H1 (cell line): ENCODE measurements around the gene TUBGCP4. TPM values are rescaled to one million over a fixed set of nuclear protein-coding genes. Genes with fewer than 3 reads are reported as not detected.

ENCODE experiments used
- CTCF ChIA-PET: fragments of 300-600 bp; sonication (Branson Sonifier 250); formaldehyde crosslinking; loops from one replicate; lab custom pipeline; 2021; ENCODE audit not compliant: partially characterized antibody; lab: Charles Lee
- POLR2A ChIA-PET: fragments of 300-600 bp; sonication (Branson Sonifier 250); formaldehyde crosslinking; loops from one replicate; lab custom pipeline; 2021; ENCODE audit warnings: inconsistent platforms; ENCODE audit not compliant: partially characterized antibody; lab: Charles Lee
- DNase-seq, 2 experiments: peaks; one replicate each; pipeline versions ENCODE4 v3.0.0 to v3.0.0-alpha.2; 2010 to 2022; ENCODE audit warnings: low spot score in 2 of 2, low read depth in 1 of 2, mixed read lengths in 1 of 2
- FAIRE-seq: peaks from 2 replicates; lab custom pipeline; 2011; peaks lifted over from hg19 to GRCh38; lab: Jason Lieb, UNC
- H2AFZ ChIP-seq: 2 replicates; pipeline ENCODE4 v1.8.1; 2012; ENCODE audit warnings: low read length, inconsistent platforms
- H2AK5ac ChIP-seq: 2 replicates; pipeline ENCODE4 v1.6.1; 2013; ENCODE audit warnings: low read depth, low read length
- H2BK120ac ChIP-seq: replicated peaks from 2 replicates; pipeline ENCODE3; 2013; ENCODE audit warnings: low read depth, low read length, inconsistent platforms
- H2BK12ac ChIP-seq: 2 replicates; pipeline ENCODE4 v1.6.1; 2013; ENCODE audit warnings: low read depth, low read length
- H2BK15ac ChIP-seq: 2 replicates; pipeline ENCODE4 v1.6.1; 2013; ENCODE audit warnings: low read length
- H2BK20ac ChIP-seq: 2 replicates; pipeline ENCODE4 v1.6.1; 2013; ENCODE audit warnings: low read length
- H2BK5ac ChIP-seq: 2 replicates; pipeline ENCODE4 v1.6.1; 2013; ENCODE audit warnings: low read depth, low read length
- H3K14ac ChIP-seq: 2 replicates; pipeline ENCODE4 v1.6.1; 2013; ENCODE audit warnings: inconsistent platforms; ENCODE audit not compliant: insufficient read length
- H3K18ac ChIP-seq: 2 replicates; pipeline ENCODE4 v1.6.1; 2013; ENCODE audit warnings: low read length; ENCODE audit errors: extremely low read depth
- H3K23ac ChIP-seq: 2 replicates; pipeline ENCODE4 v1.6.1; 2013; ENCODE audit warnings: inconsistent platforms; ENCODE audit not compliant: insufficient read length
- H3K23me2 ChIP-seq: 2 replicates; pipeline ENCODE4 v1.6.1; 2013; ENCODE audit warnings: low read depth, low read length
- H3K27ac ChIP-seq: 2 replicates; pipeline ENCODE4 v1.6.1; 2011; ENCODE audit warnings: low read depth, low read length, inconsistent platforms
- H3K27me3 ChIP-seq, 4 experiments: replicated peaks in 1 of 4; 1 replicate in 1 of 4; 2 replicates in 3 of 4; pipeline versions ENCODE4 v1.6.1 to v1.8.1; 2011 to 2013; ENCODE audit warnings: low read length in 3 of 4, mild to moderate bottlenecking in 3 of 4, inconsistent platforms in 2 of 4, mixed read lengths in 2 of 4, moderate library complexity in 1 of 4; ENCODE audit not compliant: control insufficient read depth in 3 of 4, insufficient read depth in 3 of 4; ENCODE audit errors: extremely low read depth in 1 of 4
- H3K36me3 ChIP-seq, 4 experiments: 2 replicates each; pipeline versions ENCODE4 v1.6.1 to v1.8.1; 2011 to 2013; ENCODE audit warnings: mild to moderate bottlenecking in 4 of 4, low read length in 3 of 4, moderate library complexity in 2 of 4, control low read depth in 1 of 4, inconsistent platforms in 1 of 4; ENCODE audit not compliant: insufficient read depth in 4 of 4, control insufficient read depth in 2 of 4
- H3K4ac ChIP-seq: replicated peaks from 2 replicates; pipeline ENCODE3; 2013; ENCODE audit warnings: low read length, low read depth, mixed read lengths, inconsistent platforms; ENCODE audit not compliant: insufficient read length
- H3K4me1 ChIP-seq, 4 experiments: replicated peaks in 1 of 4; 1 replicate in 1 of 4; 2 replicates in 3 of 4; pipeline versions ENCODE4 v1.6.1 to v1.8.1; 2011 to 2013; ENCODE audit warnings: low read length in 3 of 4, inconsistent platforms in 2 of 4, mixed read lengths in 1 of 4; ENCODE audit not compliant: insufficient read depth in 4 of 4, control insufficient read depth in 3 of 4
- H3K4me2 ChIP-seq, 2 experiments: 2 replicates each; pipeline versions ENCODE4 v1.6.1 to v1.8.1; 2011 to 2013; ENCODE audit warnings: low read depth in 2 of 2, low read length in 2 of 2, control low read depth in 1 of 2, inconsistent platforms in 1 of 2, mild to moderate bottlenecking in 1 of 2; ENCODE audit not compliant: insufficient read depth in 1 of 2
- H3K4me3 ChIP-seq, 4 experiments: fragments of 200-600, 300-600 bp in 1 of 4; sonication (generic), shearing (Covaris generic), sonication (Bioruptor Twin) in 1 of 4; 2 replicates each; pipeline versions ENCODE4 v1.5.1 to v1.8.1; 2011 to 2016; ENCODE audit warnings: low read length in 4 of 4, low read depth in 3 of 4, control low read depth in 2 of 4, inconsistent platforms in 2 of 4, mild to moderate bottlenecking in 2 of 4, mixed read lengths in 1 of 4, moderate library complexity in 1 of 4; ENCODE audit not compliant: insufficient read depth in 2 of 4; ENCODE audit errors: extremely low read depth in 1 of 4
- H3K56ac ChIP-seq: replicated peaks from 2 replicates; pipeline ENCODE3; 2013; ENCODE audit warnings: low read depth, mild to moderate bottlenecking, mixed read lengths, low read length, inconsistent platforms; ENCODE audit not compliant: insufficient read length
- H3K79me1 ChIP-seq: 2 replicates; pipeline ENCODE4 v1.6.1; 2013; ENCODE audit warnings: low read depth, low read length, control low read depth
- H3K79me2 ChIP-seq, 2 experiments: 2 replicates each; pipeline versions ENCODE4 v1.6.1 to v1.8.1; 2012 to 2013; ENCODE audit warnings: low read length in 2 of 2, mild to moderate bottlenecking in 2 of 2, inconsistent platforms in 1 of 2; ENCODE audit not compliant: insufficient read depth in 2 of 2, control insufficient read depth in 1 of 2
- H3K9ac ChIP-seq, 4 experiments: replicated peaks in 1 of 4; 1 replicate in 1 of 4; 2 replicates in 3 of 4; pipeline versions ENCODE4 v1.6.1 to v1.8.1; 2011 to 2013; ENCODE audit warnings: low read depth in 3 of 4, low read length in 3 of 4, control low read depth in 2 of 4, mild to moderate bottlenecking in 2 of 4, moderate library complexity in 2 of 4, inconsistent platforms in 1 of 4; ENCODE audit errors: extremely low read depth in 1 of 4
- H3K9me3 ChIP-seq, 2 experiments: 2 replicates each; pipeline versions ENCODE4 v1.6.1 to v1.8.1; 2012 to 2013; ENCODE audit warnings: mild to moderate bottlenecking in 2 of 2, moderate library complexity in 2 of 2, control low read depth in 1 of 2, inconsistent platforms in 1 of 2, low read depth in 1 of 2, low read length in 1 of 2, mixed read lengths in 1 of 2; ENCODE audit not compliant: insufficient read depth in 2 of 2
- H4K20me1 ChIP-seq, 2 experiments: replicated peaks in 1 of 2; 2 replicates each; pipeline versions ENCODE3 to v1.8.1; 2011 to 2013; ENCODE audit warnings: inconsistent platforms in 2 of 2, low read length in 2 of 2, mild to moderate bottlenecking in 1 of 2; ENCODE audit not compliant: insufficient read depth in 2 of 2, control insufficient read depth in 1 of 2
- H4K5ac ChIP-seq: 2 replicates; pipeline ENCODE4 v1.6.1; 2013; ENCODE audit warnings: low read length, low read depth, mixed read lengths, inconsistent platforms; ENCODE audit not compliant: insufficient read length
- H4K8ac ChIP-seq: 2 replicates; pipeline ENCODE4 v1.8.0; 2013; ENCODE audit warnings: mild to moderate bottlenecking, moderate library complexity, low read length, inconsistent platforms; ENCODE audit not compliant: insufficient read depth; ENCODE audit errors: extremely low read depth
- H4K91ac ChIP-seq: replicated peaks from 2 replicates; pipeline ENCODE3; 2013; ENCODE audit warnings: low read length, mixed read lengths, inconsistent platforms; ENCODE audit not compliant: insufficient read length
- ASH2L ChIP-seq: fragments of 200-600, 300-600 bp; sonication (generic); IDR thresholded peaks from one replicate; pipeline ENCODE4 v1.7.1; 2017; ENCODE audit warnings: low read length
- ATF3 ChIP-seq: IDR thresholded peaks from 2 replicates; pipeline ENCODE4 v1.6.1; 2011; ENCODE audit warnings: low read depth, mild to moderate bottlenecking, low read length; ENCODE audit not compliant: insufficient read depth
- CTBP2 ChIP-seq: IDR thresholded peaks from 2 replicates; pipeline ENCODE4 v1.7.0; 2011; ENCODE audit warnings: borderline replicate concordance, mild to moderate bottlenecking, moderate library complexity, mixed read lengths, low read length; ENCODE audit not compliant: insufficient read depth, insufficient read length
- JUND ChIP-seq: IDR thresholded peaks from 2 replicates; pipeline ENCODE4 v1.6.1; 2011; ENCODE audit warnings: mild to moderate bottlenecking, improper control_type of control experiment, low read length
- KDM5A ChIP-seq: fragments of 200-600 bp; IDR thresholded peaks from 2 replicates; pipeline ENCODE4 v1.7.1; 2012; ENCODE audit warnings: mild to moderate bottlenecking, low read length, inconsistent platforms, mixed read lengths
- PHF8 ChIP-seq: fragments of 200-600 bp; sonication (generic); conservative IDR thresholded peaks from 2 replicates; pipeline ENCODE4 v1.7.1; 2012; ENCODE audit warnings: low read depth, mild to moderate bottlenecking, inconsistent platforms, low read length, moderate library complexity
- POLR2A ChIP-seq, 2 experiments: IDR thresholded peaks; 1 replicate in 1 of 2; 2 replicates in 1 of 2; pipeline ENCODE4 v1.6.1; 2011; ENCODE audit warnings: low read depth in 2 of 2, low read length in 2 of 2, mild to moderate bottlenecking in 2 of 2; ENCODE audit errors: control extremely low read depth in 1 of 2
- POLR2AphosphoS5 ChIP-seq: IDR thresholded peaks from 2 replicates; pipeline ENCODE4 v1.6.1; 2011; ENCODE audit warnings: low read depth, low read length
- POU5F1 ChIP-seq: IDR thresholded peaks from 2 replicates; pipeline ENCODE4 v1.6.1; 2011; ENCODE audit warnings: low read depth, mild to moderate bottlenecking, low read length, moderate library complexity
- RBBP5 ChIP-seq: IDR thresholded peaks from 2 replicates; pipeline ENCODE4 v1.7.1; 2012; ENCODE audit warnings: low read depth, mild to moderate bottlenecking, inconsistent platforms, low read length, moderate library complexity, borderline replicate concordance
- SAP30 ChIP-seq: fragments of 300-600 bp; sonication (generic); IDR thresholded peaks from 2 replicates; pipeline ENCODE4 v1.7.1; 2012; ENCODE audit warnings: low read length, moderate library complexity, mild to moderate bottlenecking, inconsistent platforms; ENCODE audit not compliant: insufficient read depth, insufficient replicate concordance
- SUZ12 ChIP-seq: fragments of 200-600 bp; sonication (generic); IDR thresholded peaks from 2 replicates; pipeline ENCODE4 v1.6.1; 2012; ENCODE audit warnings: mild to moderate bottlenecking, inconsistent platforms, low read length, moderate library complexity, mixed read lengths
- TCF12 ChIP-seq: IDR thresholded peaks from 2 replicates; pipeline ENCODE4 v1.6.1; 2011; ENCODE audit warnings: low read depth, mild to moderate bottlenecking, low read length
- polyA plus RNA-seq, 7 experiments: library from polyadenylated mRNA; depleted of rRNA in 3 of 7; stranded (reverse) in 5 of 7; unstranded in 2 of 7; fragments of >200 nt in 5 of 7; fragments of 200-250 nt in 2 of 7; gene quantifications; 1 replicate in 5 of 7; 2 replicates in 1 of 7; 4 replicates in 1 of 7; pipeline versions ENCODE4 v1.2.1 to v1.2.3, GENCODE V29; 2011 to 2013; ENCODE audit warnings: missing spikeins in 2 of 7, mixed read lengths in 2 of 7
- total RNA-seq: library from RNA; stranded (reverse); fragmentation: NEBNext Ultra II Directional; extraction: Animal tissue kit (Norgen Biotek cat#: 25700); gene quantifications from 2 replicates; pipeline ENCODE4 v1.2.1, GENCODE V29; 2021

TUBGCP4 gene
- total and polyA plus RNA-seq, 2 of the 8 experiments (the other 6 are each of a cell fraction or from before 2014, with no cell fraction given) = 7.3 to 23.4 TPM

- H3K79me1 ChIP-seq = no peaks in the 10 kb centered on the region
- FAIRE-seq (no peak), DNase-seq (no peak)
- no peak overlapping the region for H4K91ac ChIP-seq
- no peak overlapping the region for H3K27ac ChIP-seq
- no peak overlapping the region for H4K5ac ChIP-seq
- no peaks in the 10 kb centered on the region for H3K9me3 ChIP-seq
- no peak overlapping the region for H3K14ac ChIP-seq
- no peak overlapping the region for H3K9ac ChIP-seq
- H3K4me1 ChIP-seq = no peaks in the 10 kb centered on the region
- H3K79me2 ChIP-seq = no peaks in the 10 kb centered on the region
- H3K4ac ChIP-seq = no peak overlapping the region
- H2BK12ac ChIP-seq = no peak overlapping the region
- CTCF ChIA-PET = interaction anchor here (0.7 to 2.7 kb wide), 4 partner anchors 19 to 73 kb away, joined by 3 to 12 read pairs (median 4); no protein-coding TSS in a partner anchor
- no peak overlapping the region for H4K8ac ChIP-seq
- no peak overlapping the region for H2BK20ac ChIP-seq
- H3K4me2 ChIP-seq = no peak overlapping the region
- no peaks in the 10 kb centered on the region for H3K27me3 ChIP-seq
- POLR2A ChIA-PET = interaction anchor here (1.0 to 1.7 kb wide), 4 partner anchors 12 to 69 kb away, joined by 3 to 10 read pairs (median 5); partner anchors contain the start of gene TP53BP1
- TF ChIP-seq CTBP2 = no peak
- TF ChIP-seq SAP30 = no peak
- no peak for TF ChIP-seq POLR2A (IDR thresholded peaks at IDR 0.05; ENCODE audit: control extremely low read depth in 1 of 2, low read depth in 2 of 2, low read length in 2 of 2)
- no peak for TF ChIP-seq KDM5A
- TF ChIP-seq RBBP5 = no peak
- no peak for TF ChIP-seq SUZ12
- TF ChIP-seq POU5F1 = no peak
- TF ChIP-seq POLR2AphosphoS5 = no peak
- no peak for TF ChIP-seq ATF3
- no peak for TF ChIP-seq ASH2L
- TF ChIP-seq TCF12 = no peak
- TF ChIP-seq PHF8 = no peak
- TF ChIP-seq JUND = no peak
- H3K23ac ChIP-seq = no peak overlapping the region
- H3K36me3 ChIP-seq = peaks cover 7 to 78% (median 36%) of the 10 kb centered on the region in 4 experiments
- no peak overlapping the region for H2BK120ac ChIP-seq
- H3K23me2 ChIP-seq = no peaks in the 10 kb centered on the region
- no peak overlapping the region for H2AFZ ChIP-seq
- no peak overlapping the region for H3K18ac ChIP-seq
- no peak overlapping the region for H3K56ac ChIP-seq
- peaks cover 0 to 1% of the 10 kb centered on the region in 2 experiments for H4K20me1 ChIP-seq
- no peak overlapping the region for H3K4me3 ChIP-seq
- no peak overlapping the region for H2AK5ac ChIP-seq
- no peak overlapping the region for H2BK15ac ChIP-seq
- H2BK5ac ChIP-seq = no peak overlapping the region
Observed at GRCh38 chr15:43441316-43441715, 70.4 kb downstream of the TUBGCP4 start.
